A549 (cell line): ENCODE measurements around the gene FGFR2.

Experiments used
- EP300 ChIP-seq, 2 experiments: fragments of >200 bp; sonication (Bioruptor Twin); formaldehyde crosslinking; IDR thresholded peaks; 2 replicates in 1 of 2; 3 replicates in 1 of 2; pipeline ENCODE4 v1.6.1; 2016 to 2017
- KDM1A ChIP-seq: fragments of 200-600 bp; sonication (generic); IDR thresholded peaks from 2 replicates; pipeline ENCODE4 v1.6.1; 2016; ENCODE audit warnings: low read depth, mild to moderate bottlenecking
- MAFK ChIP-seq: fragments of 450-650 bp; IDR thresholded peaks from 2 replicates; pipeline ENCODE4 v1.6.1; 2014; ENCODE audit not compliant: partially characterized antibody
- MAX ChIP-seq: IDR thresholded peaks from 2 replicates; pipeline ENCODE4 v1.6.1; 2012
- POLR2A ChIP-seq: IDR thresholded peaks from 2 replicates; pipeline ENCODE4 v1.6.1; 2012; ENCODE audit warnings: mild to moderate bottlenecking, low read length
- SMC3 ChIP-seq: fragments of >200 bp; sonication (Bioruptor Twin); formaldehyde crosslinking; IDR thresholded peaks from 3 replicates; pipeline ENCODE4 v1.6.1; 2018; ENCODE audit warnings: inconsistent platforms
- TF ChIP-seq, protein P1 (sequence below): fragments of >200 bp; sonication (Bioruptor Twin); formaldehyde crosslinking; IDR thresholded peaks from 3 replicates; pipeline ENCODE4 v1.5.1; 2016

DNA sequence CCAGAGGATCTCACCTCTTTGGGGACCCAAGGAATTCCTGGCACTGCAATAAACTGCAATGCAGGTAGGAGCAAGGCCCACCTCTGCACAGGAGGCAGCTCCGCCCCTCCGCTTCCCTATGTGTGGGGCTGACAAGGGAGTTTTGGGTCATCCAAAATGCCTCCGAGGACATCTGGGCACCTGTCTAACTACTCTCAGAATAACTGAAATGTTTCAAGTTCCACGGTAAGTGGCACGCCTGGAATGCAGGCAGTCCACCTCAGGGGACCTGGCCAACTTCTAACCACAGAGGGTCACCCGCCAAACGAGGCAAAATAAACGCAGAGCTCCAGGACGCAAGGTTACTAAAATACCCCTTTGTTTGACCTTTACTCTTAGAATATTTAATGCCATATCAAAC, 102.5 kb downstream of the FGFR2 start:
- TF ChIP-seq MAFK (no peak), SMC3 (no peak), MAX (no peak), EP300 (IDR thresholded peaks at IDR 0.05) (no peak), POLR2A (no peak), KDM1A (no peak)
- TF ChIP-seq, protein P1, sequence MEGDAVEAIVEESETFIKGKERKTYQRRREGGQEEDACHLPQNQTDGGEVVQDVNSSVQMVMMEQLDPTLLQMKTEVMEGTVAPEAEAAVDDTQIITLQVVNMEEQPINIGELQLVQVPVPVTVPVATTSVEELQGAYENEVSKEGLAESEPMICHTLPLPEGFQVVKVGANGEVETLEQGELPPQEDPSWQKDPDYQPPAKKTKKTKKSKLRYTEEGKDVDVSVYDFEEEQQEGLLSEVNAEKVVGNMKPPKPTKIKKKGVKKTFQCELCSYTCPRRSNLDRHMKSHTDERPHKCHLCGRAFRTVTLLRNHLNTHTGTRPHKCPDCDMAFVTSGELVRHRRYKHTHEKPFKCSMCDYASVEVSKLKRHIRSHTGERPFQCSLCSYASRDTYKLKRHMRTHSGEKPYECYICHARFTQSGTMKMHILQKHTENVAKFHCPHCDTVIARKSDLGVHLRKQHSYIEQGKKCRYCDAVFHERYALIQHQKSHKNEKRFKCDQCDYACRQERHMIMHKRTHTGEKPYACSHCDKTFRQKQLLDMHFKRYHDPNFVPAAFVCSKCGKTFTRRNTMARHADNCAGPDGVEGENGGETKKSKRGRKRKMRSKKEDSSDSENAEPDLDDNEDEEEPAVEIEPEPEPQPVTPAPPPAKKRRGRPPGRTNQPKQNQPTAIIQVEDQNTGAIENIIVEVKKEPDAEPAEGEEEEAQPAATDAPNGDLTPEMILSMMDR = no peak
